Effector memory CD4-positive, alpha-beta T cell (primary cell): ENCODE measurements around the gene FGFBP1.

Experiments
- DNase-seq, 3 donors: peaks; one replicate each; pipeline ENCODE4 v3.0.0-alpha.2; 2020
- H3K27ac ChIP-seq: 2 replicates; pipeline ENCODE4 v1.7.0; 2013; ENCODE audit warnings: mild to moderate bottlenecking, low read length, moderate library complexity; ENCODE audit not compliant: insufficient read depth, poor library complexity, severe bottlenecking
- H3K27me3 ChIP-seq: replicated peaks from 2 replicates; pipeline ENCODE4 v1.7.0; 2013; ENCODE audit warnings: mild to moderate bottlenecking, low read length; ENCODE audit not compliant: insufficient read depth, control insufficient read depth, poor library complexity, severe bottlenecking
- H3K36me3 ChIP-seq: 2 replicates; pipeline ENCODE4 v1.7.0; 2013; ENCODE audit warnings: mild to moderate bottlenecking, low read length, moderate library complexity; ENCODE audit not compliant: control insufficient read depth, insufficient read depth
- H3K4me1 ChIP-seq: 2 replicates; pipeline ENCODE4 v1.7.0; 2013; ENCODE audit warnings: low read length, mild to moderate bottlenecking; ENCODE audit not compliant: control insufficient read depth, insufficient read depth, poor library complexity, severe bottlenecking
- H3K4me3 ChIP-seq: 2 replicates; pipeline ENCODE4 v1.7.0; 2013; ENCODE audit warnings: low read length, low read depth, mild to moderate bottlenecking; ENCODE audit not compliant: insufficient read depth, poor library complexity, severe bottlenecking
- H3K9me3 ChIP-seq: 2 replicates; pipeline ENCODE4 v1.7.0; 2013; ENCODE audit warnings: mild to moderate bottlenecking, low read length, moderate library complexity; ENCODE audit not compliant: control insufficient read depth

The FGFBP1 gene

GRCh38 chr4:15964159-15964558 lies 25.6 kb upstream of the FGFBP1 start:
- Histone ChIP-seq H3K4me1 (no peaks in the 10 kb centered on the region), H3K9me3 (no peaks in the 10 kb centered on the region), H3K27me3 (peaks cover 3% of the 10 kb centered on the region), H3K27ac (no peak overlapping the region), H3K4me3 (no peak overlapping the region), H3K36me3 (no peaks in the 10 kb centered on the region)
- no peak for DNase-seq

- Histone ChIP-seq H3K9me3 (no peaks in the 10 kb centered on the region), H3K4me3 (no peak overlapping the region), H3K4me1 (no peaks in the 10 kb centered on the region), H3K27ac (no peak overlapping the region), H3K27me3 (peaks cover 3% of the 10 kb centered on the region), H3K36me3 (no peaks in the 10 kb centered on the region)
- DNase-seq: no peak
Measured at GRCh38 chr4:15963576-15963975, 25.0 kb upstream of the FGFBP1 start.

GRCh38 chr4:15963001-15963451 lies 24.5 kb upstream of the FGFBP1 start, which contains the start of gene FGFBP2:
TSS of gene FGFBP2 (minus strand) at chr4:15963175. CDS start at chr4:15963129, 46 bp downstream.
- DNase-seq: no peak
- H3K4me3 ChIP-seq: no peak within 1 kb of the TSS
- H3K27me3 ChIP-seq: peaks cover 3% of the 10 kb centered on the region
- no peaks in the 10 kb centered on the region for H3K4me1 ChIP-seq
- H3K27ac ChIP-seq: no peak within 1 kb of the TSS
- H3K36me3 ChIP-seq: no peaks in the 10 kb centered on the region
- H3K9me3 ChIP-seq: no peaks in the 10 kb centered on the region

- Histone ChIP-seq H3K27me3 (peaks cover 3% of the 10 kb centered on the region), H3K9me3 (no peaks in the 10 kb centered on the region), H3K36me3 (no peaks in the 10 kb centered on the region), H3K27ac (no peak overlapping the region), H3K4me1 (no peaks in the 10 kb centered on the region), H3K4me3 (no peak overlapping the region)
- no peak for DNase-seq
Measured at GRCh38 chr4:15961781-15962510, 23.4 kb upstream of the FGFBP1 start.

- no peak for DNase-seq
- Histone ChIP-seq H3K36me3 (no peaks in the 10 kb centered on the region), H3K27ac (no peak overlapping the region), H3K4me1 (no peaks in the 10 kb centered on the region), H3K27me3 (peaks cover 3% of the 10 kb centered on the region), H3K9me3 (no peaks in the 10 kb centered on the region), H3K4me3 (no peak overlapping the region)
Measured at GRCh38 chr4:15958562-15958961, 20.0 kb upstream of the FGFBP1 start.

- Histone ChIP-seq H3K27ac (no peak overlapping the region), H3K27me3 (peaks cover 3% of the 10 kb centered on the region), H3K4me3 (no peak overlapping the region), H3K36me3 (no peaks in the 10 kb centered on the region), H3K9me3 (no peaks in the 10 kb centered on the region), H3K4me1 (no peaks in the 10 kb centered on the region)
- DNase-seq: peak; percentile 34 to 46 (median 36)
Measured at GRCh38 chr4:15956179-15956850, 17.8 kb upstream of the FGFBP1 start.

GRCh38 chr4:15955670-15956069 lies 17.1 kb upstream of the FGFBP1 start:
- Histone ChIP-seq H3K4me3 (no peak overlapping the region), H3K4me1 (no peaks in the 10 kb centered on the region), H3K27me3 (peaks cover 3% of the 10 kb centered on the region), H3K9me3 (no peaks in the 10 kb centered on the region), H3K36me3 (no peaks in the 10 kb centered on the region), H3K27ac (no peak overlapping the region)
- no peak for DNase-seq

GRCh38 chr4:15953625-15954024 lies 15.1 kb upstream of the FGFBP1 start:
- Histone ChIP-seq H3K4me3 (no peak overlapping the region), H3K27me3 (no peaks in the 10 kb centered on the region), H3K4me1 (no peaks in the 10 kb centered on the region), H3K36me3 (no peaks in the 10 kb centered on the region), H3K9me3 (no peaks in the 10 kb centered on the region), H3K27ac (no peak overlapping the region)
- DNase-seq: no peak

GRCh38 chr4:15951781-15952180 lies 13.2 kb upstream of the FGFBP1 start:
- no peak for DNase-seq
- H3K4me3 ChIP-seq: no peak overlapping the region
- H3K27me3 ChIP-seq: no peaks in the 10 kb centered on the region
- H3K36me3 ChIP-seq: no peaks in the 10 kb centered on the region
- no peaks in the 10 kb centered on the region for H3K9me3 ChIP-seq
- H3K4me1 ChIP-seq: no peaks in the 10 kb centered on the region
- no peak overlapping the region for H3K27ac ChIP-seq

- no peak overlapping the region for H3K27ac ChIP-seq
- H3K36me3 ChIP-seq: no peaks in the 10 kb centered on the region
- no peak overlapping the region for H3K4me3 ChIP-seq
- DNase-seq: no peak
- no peaks in the 10 kb centered on the region for H3K4me1 ChIP-seq
- no peaks in the 10 kb centered on the region for H3K9me3 ChIP-seq
- no peaks in the 10 kb centered on the region for H3K27me3 ChIP-seq
Measured at GRCh38 chr4:15948826-15949225, 10.3 kb upstream of the FGFBP1 start.
